GM21390 (cell line): ENCODE measurements around the gene ZNF616.
A peak's percentile ranks its signal among the peaks of the same experiment; 100 is the strongest.

ENCODE experiments used
- ATAC-seq: cut with Tn5 transposase; IDR thresholded peaks from one replicate; pipeline ENCODE4 v1.9.1; 2021; ENCODE audit not compliant: unreplicated experiment

Gene ZNF616

DNA sequence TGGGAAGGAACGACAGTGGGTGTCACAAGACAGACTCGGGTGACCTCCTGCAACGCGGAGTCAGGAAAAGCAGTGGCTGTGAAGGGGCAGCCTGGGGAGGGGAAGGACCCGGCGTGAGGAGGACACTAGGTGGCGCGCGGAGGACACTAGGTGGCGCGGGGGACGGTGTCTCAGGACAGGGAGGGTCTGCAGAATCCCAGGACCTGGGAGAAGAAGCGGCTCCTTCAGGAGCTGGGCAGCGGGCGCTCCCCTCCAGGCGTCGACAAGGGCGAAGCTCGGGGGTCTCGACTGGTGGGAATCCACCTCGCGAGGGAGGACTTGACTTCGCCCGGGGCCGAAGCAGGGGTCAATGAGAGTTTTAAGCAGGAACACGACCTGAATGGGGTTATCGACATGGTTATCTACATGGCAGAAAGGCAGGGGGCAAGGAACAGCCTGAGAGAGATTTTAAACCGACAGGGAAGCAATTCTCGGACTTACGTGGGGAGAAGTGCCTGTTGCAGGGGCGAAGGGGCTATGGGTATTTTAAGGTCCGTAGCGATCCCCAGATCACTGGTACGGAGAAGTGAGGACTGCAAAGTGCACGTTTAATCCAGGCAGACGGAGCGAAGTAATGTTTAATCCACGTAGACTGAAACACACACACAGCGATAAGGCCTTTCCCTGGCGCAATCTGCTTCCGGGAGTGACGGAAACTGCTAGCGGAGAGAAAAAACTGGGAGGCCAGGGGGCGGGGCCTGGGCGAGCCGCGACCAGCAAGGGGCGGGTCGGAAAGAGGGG, at the start of gene ZNF616:
ZNF616 (minus strand) TSS at position 687 of the 780 bp plus-strand sequence. CDS start 9,426 bp downstream, outside the sequence.
- ATAC-seq, result peak; percentile 81

GRCh38 chr19:52188822-52189734, 49.3 kb upstream of the ZNF616 start:
- peak; percentile 2 for ATAC-seq

DNA sequence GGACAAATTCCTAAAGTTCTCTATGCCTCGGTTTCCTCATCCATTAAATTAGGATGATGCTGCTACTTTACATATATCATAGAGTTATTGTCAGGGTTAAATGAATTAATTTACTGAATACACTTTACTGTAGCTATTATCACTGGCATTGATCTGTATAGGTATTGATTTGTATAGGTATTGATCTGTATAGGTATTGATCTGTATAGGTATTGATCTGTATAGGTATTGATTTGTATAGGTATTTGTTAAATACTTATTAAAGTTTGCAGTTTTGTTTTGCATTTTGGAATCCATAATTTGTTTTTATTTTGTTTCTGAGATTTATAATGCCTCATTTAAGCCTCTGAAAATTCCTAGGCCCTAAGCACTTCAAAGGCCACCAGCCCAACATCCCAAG, 47.7 kb upstream of the ZNF616 start:
- ATAC-seq, result no peak

- no peak for ATAC-seq
These were observed 36.8 kb upstream of the ZNF616 start for GRCh38 chr19:52176574-52176973.

DNA sequence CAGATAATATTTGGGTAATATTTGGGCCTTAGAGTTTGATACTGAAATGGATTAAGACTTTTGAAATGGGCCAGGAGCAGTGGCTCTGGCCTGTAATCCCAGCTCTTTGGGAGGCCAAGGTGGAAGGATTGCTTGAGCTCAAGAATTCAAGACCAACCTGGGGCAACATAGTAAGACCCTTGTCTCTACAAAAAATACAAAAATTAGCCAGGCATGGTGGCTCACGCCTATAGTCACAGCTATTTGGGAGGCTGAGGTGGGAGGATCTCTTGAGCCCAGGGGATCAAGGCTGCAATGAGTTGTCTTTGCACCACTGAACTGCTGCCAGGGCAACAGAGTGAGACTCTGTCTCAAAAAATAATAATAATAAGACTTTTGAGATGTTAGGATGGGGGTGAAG, 32.6 kb upstream of the ZNF616 start:
- no peak for ATAC-seq

GRCh38 chr19:52171321-52172169, 31.8 kb upstream of the ZNF616 start, which contains the start of gene ZNF836:
TSS of gene ZNF836 (minus strand) at chr19:52171621. CDS start at chr19:52168072, 3,549 bp downstream.
- peak; percentile 73 for ATAC-seq

DNA sequence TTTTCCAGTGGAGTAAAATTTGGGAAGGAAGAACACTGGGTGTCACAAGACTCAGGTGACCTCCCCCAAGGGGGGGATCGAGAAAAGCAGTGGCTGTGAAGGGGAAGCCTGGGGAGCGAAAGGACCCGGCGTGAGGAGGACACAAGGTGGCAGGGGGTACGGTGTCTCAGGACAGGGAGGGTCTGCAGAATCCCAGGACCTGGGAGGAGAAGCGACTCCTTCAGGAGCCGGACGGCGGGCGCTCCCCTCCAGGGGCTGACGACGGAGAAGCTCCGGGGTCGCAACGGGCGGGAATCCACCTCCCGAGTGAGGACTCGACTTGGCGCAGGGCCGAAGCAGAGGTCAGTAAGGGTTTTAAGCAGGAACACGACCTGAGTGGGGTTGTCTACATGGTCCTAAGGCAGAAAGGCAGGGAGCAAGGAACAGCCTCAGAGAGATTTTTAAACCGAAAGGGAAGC, 31.2 kb upstream of the ZNF616 start:
- ATAC-seq, result no peak

GRCh38 chr19:52170304-52170703, 30.6 kb upstream of the ZNF616 start:
- no peak for ATAC-seq

- ATAC-seq, result no peak
These were observed 16.0 kb upstream of the ZNF616 start for GRCh38 chr19:52155596-52156359.

DNA sequence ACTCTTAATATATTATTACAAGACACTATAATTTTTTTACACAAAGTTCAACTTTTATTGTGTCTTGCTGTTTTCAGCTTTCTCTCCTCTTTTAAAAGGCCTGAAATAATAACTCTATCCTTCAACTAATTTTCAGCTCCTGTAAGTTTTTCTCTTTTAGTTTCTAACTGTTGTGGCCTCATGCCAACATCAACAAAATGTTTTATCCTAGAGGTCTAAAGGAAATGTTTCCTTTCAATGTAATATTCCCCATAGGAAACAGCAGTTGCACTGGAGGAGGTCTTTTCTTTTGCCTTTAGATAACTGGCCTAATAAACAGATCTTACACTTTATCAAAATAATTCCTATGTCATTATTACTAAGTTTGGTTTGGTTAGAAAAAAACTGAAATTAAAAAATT, 8.5 kb upstream of the ZNF616 start:
- no peak for ATAC-seq

DNA sequence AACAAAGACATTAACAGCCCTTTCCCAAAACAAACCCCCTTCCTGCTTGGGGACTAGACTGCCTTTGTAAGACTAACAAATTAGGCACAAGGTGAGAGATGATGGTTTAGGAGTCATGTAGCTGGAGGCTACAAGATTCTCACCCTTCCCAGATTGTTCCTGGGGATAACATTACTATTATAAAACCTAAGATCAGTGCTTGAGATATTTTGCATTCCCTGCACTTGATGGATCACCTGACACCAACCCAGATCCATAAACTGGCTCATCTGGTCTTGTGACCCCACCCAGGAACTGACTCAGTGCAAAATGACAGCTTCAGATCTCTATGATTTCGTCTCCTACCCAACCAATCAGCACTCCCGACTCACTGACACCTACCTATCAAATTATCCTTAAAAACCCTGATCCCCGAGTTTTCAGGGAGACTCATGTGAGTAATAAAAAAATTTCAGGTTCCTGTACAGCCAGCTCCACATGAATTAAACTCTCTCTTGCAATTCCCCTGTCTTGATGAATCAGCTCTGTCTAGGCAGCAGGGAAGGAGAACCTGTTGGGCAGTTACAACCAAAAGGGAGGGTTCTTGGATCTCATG, 2.4 kb upstream of the ZNF616 start:
- ATAC-seq, result no peak

DNA sequence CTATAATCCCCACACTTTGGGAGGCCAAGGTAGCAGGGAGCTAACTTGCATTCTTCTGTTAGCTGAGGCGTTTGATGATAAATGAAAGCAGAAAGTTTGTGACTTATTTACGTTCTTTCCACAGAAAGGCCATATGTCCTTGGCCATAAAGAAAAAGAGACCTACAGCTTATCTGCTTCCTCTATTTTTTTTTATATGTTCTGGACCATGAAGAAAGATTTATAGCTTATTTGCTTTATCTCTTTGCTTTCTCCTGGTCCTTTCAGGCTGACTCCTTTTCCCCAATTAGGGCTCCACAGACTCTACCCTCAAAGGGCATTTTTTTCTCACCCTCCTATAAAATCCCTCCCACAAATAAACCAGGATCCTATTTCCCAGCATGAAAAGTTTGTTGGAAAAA, 1.5 kb upstream of the ZNF616 start:
- no peak for ATAC-seq

- ATAC-seq, result no peak
These were observed 433 bp upstream of the ZNF616 start for GRCh38 chr19:52140032-52140710.

DNA sequence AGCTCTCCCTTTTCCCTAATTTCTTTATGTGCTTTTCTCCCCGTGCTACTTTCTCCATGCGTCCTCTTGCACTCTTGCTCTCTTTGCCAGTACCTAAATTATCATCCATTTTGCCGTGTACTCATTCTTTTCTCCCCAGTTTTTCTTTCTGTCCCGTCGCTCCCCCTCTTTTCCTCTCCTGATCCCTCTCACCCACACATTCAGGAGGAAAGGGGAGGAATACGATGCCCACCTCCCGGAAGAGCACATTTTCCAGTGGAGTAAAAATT, 821 bp downstream of the ZNF616 start:
- ATAC-seq, result no peak

DNA sequence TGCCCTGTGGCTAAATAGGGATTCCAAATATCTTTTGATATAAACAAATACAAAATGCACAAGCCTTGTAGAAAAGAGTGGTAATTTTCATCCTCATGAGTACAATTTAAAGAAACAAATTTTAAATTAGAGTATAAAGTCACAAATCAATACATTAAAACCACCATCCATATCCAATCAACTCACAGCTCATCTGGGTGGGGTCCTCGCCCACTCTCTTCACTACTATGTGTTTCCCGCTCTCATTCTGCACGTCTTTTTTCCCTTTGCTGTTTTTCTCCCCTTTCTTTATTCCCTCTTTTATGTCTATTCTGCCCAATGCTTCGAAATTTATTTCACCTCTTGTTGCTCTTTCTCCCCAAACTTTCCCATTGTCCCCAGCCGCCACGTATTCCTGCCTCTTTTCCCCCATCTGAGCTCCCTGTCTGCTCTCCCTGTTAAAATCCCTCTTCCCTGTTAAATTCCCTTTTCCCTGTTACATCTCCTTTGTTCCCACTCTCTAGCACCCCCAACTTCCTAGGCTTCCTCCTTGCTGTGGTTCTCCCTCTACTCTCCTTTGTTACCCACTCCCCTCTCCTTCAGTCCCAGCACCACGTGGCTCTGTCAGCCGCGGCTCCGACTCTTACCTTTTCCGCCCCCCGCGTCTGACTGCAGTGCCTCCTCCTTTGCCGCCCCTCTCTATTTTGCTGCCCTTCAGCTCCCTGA, 1.3 kb downstream of the ZNF616 start:
- ATAC-seq, result no peak

DNA sequence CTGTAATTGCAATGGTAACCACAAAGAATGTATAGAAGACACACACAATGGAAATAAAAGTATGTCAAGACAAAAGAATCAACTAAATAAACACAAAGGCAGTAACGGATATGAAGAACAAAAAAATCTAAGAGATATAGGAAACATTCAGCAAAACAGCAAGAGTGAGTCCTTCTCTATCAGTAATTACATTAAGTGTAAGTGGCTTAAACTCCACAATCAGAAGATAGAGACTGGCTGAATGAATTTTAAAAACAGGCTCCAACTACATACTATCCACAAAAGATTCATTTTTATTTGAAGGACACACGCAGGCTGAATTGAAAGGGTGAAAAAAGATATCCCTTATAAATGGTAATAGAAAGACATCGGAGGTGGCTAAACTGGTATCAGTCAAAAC, 19.5 kb downstream of the ZNF616 start:
- no peak for ATAC-seq

- ATAC-seq, result no peak
These were observed 24.1 kb downstream of the ZNF616 start for GRCh38 chr19:52115526-52116053.

DNA sequence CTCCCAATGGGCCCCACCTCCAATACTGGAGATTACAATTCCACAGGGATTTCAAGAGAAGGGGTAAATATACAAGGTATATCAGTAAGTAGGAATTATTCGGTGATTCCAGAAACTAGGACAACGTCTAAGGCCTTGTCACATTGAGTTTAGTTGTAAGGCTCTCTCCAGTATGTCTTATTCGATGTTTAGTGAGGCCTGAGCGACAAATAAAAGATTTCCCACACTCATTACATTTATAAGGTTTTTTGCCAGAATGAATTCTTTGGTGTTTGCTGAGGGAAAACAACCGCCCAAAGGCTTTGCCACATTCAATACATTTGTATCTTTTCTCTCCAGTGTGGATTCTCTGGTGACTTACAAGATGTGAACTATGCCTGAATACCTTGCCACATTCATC, 25.0 kb downstream of the ZNF616 start:
- no peak for ATAC-seq

DNA sequence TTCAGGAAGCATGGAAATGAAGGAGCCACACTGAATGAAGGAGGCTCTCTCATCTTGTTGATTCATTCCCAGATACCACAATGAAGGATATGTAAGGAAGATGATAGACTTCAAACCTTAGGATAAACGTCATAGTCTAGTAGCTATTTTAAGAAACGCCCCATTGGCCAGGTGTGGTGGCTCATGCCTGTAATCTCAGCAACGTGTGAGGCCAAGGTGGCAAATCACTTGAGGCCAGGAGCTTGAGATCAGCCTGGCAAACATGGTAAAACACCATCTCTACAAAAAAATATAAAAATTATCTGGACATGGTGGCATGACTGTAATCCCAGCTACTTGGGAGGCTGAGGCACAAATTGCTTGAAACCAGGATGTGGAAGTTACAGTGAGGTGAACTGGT, 27.1 kb downstream of the ZNF616 start:
- ATAC-seq, result no peak
